ENCODE data around the gene FADS2.

The FADS2 gene
- 2.3 to 17.6 reads per million in 2 donors for total RNA-seq

GRCh38 chr11:61827571-61828378, at the start of gene FADS2:
FADS2 (plus strand) TSS chr11:61828300; CDS start chr11:61828391, 91 bp downstream.
- peak; percentile 81 for DNase-seq

- DNase-seq: no peak
These were observed 49.7 kb upstream of the FADS2 start for GRCh38 chr11:61778357-61778886.

GRCh38 chr11:61778920-61779650, 49.0 kb upstream of the FADS2 start:
- no peak for DNase-seq

DNA sequence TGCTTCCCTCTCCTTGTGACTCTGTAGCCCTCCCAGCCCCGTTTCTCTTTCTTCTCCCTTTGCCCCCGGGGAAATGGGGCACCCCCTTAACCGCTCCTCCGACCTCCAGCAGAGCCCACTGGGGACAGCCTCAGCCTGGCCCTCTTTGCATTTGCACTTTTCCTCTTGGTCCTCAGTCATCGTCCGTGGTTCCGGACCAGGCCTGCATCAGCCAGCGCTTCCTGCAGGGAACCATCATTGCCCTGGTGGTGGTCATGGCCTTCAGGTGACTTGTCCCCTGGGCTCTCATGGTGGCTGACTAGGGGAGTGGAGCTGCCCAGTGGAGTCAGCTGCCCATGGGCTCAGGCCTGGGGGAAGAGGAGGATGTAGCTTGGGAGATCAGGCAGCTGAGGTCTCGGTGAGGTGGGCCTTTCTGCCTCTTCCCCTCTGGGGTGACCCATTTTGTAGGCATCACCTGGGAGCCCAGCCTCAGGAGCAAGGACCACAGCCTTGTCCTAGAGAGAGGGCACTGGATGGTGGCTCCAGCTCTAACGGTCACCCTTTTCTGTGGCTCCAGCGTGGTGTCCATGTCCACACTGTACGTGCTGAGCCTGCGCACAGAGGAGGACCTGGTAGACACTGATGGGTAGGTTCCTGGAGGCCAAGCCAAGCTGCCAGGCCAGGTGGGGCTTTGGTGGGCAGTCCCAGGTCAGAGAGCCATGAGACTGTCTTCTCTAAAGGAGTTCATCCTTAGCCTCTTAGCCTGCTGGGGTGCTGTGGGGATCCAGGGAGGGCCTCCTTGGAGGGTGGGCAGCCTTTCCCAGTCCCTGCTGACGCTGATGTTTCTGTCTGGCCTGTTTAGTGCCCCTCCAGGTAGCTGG, 48.2 kb upstream of the FADS2 start:
- no peak for DNase-seq

DNA sequence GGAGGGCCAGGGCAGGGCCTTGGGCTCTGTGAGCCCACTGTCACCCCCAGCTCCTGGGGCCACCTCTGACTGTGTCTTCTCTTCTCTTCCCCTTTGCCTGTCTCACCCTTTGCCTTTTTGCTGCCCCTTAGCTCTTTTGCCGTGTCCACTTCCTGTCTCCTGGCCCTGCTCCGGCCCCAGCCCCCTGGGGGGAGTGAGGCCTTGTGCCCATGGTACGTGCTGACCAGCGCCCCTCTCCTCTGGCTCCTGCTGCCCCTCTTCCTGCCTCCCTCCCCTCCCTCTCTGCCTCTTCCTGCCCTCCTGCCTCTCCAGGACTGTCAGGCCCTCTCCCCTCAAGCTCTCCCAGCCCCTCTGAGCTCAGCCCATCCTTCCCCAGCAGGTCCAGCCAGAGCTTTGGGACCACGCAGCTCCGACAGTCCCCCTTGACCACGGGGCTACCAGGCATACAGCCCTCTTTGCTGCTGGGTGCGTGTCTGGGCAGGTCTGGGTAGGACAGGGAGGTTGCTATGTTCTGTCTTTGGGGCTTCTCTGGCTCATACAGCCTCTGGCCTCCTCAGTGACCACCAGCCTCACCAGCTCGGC, 47.4 kb upstream of the FADS2 start:
- no peak for DNase-seq

DNA sequence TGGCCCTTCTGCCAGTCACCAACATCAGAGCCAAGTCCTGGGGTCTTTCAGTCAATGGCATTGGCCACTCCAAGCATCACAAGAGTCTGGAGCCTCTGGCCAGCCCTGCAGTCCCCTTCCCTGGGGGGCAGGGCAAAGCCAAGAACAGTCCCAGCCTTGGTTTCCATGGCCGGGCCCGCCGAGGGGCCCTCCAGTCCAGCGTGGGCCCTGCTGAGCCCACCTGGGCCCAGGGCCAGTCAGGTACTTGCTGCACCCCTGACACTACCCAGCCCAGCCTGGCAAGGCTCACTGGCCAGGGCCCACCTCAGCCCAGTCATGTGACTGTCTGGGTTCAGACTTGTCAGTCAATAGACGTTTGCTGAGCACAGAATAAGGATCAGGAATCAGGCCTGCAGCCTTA, 46.5 kb upstream of the FADS2 start:
- DNase-seq: no peak

- DNase-seq: no peak
These were observed 45.8 kb upstream of the FADS2 start for GRCh38 chr11:61782299-61782698.

DNA sequence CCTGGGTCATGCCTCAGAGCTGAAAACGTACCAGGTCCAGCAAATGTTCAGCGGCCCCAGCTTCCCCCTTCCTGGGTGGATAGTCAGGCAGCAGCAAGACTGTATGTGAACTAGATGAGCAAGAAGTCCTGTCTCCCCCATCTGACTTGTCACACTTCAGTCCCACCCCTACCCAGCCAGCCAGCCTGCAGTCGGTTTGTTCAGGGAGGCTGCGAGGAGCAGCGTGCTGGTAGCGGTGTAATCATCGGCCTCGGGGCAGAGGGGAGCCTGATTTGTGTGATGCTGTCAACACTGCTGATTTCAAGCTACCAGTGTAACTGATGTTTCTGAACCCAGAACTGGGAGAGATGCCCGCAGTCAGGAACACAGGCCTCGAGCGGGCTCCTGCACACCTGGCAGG, 45.3 kb upstream of the FADS2 start:
- no peak for DNase-seq

DNA sequence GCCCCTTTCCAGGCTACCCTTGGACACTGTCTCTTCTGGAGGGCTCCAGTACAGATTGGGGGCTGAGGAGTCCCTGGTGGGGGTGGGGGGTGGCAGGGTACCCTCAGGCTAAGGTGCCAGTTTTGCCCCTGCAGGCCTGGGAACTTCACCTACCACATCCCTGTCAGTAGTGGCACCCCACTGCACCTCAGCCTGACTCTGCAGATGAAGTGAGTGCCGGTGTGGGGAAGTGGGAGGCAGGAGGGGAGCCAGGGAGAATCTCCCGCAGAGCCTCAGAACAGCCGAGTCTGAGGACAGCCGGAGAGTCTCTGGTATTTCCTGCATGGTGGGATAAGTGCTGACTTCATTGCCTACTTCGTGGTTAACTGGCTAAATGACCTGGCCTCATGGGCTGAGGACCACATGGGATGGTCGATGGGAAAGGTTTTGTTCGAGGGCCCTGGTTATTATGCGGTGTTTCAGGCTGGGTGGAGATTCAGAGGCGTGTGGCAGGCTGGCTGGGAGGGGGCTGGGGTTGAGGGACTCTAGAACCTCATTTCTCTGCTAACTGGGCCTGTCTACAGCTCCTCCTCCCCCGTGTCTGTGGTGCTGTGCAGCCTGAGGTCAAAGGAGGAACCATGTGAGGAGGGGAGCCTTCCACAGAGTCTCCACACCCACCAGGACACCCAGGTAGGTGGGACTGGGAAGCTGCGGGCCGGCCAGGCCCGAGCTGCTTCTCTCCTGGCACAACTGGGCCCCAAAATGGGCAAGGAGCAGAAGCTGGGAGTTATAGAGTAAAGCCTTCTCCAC, 44.2 kb upstream of the FADS2 start:
- DNase-seq: no peak

DNA sequence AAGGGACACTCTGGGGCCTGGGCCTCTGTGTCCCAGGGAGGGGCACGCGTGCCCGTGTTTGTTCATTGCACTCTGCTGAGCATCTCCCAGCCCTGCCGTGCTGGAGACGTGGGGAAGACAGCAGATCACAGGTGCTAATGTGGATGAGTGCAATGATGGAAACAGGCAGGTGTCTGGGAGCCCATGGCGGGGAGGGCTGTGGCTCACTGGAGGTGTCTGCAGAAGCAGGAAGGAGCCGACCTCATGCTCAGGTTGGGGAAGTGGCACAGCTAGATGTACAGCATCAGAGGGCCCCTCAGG, 43.6 kb upstream of the FADS2 start:
- DNase-seq: no peak

- DNase-seq: no peak
These were observed 42.2 kb upstream of the FADS2 start for GRCh38 chr11:61785837-61786402.

DNA sequence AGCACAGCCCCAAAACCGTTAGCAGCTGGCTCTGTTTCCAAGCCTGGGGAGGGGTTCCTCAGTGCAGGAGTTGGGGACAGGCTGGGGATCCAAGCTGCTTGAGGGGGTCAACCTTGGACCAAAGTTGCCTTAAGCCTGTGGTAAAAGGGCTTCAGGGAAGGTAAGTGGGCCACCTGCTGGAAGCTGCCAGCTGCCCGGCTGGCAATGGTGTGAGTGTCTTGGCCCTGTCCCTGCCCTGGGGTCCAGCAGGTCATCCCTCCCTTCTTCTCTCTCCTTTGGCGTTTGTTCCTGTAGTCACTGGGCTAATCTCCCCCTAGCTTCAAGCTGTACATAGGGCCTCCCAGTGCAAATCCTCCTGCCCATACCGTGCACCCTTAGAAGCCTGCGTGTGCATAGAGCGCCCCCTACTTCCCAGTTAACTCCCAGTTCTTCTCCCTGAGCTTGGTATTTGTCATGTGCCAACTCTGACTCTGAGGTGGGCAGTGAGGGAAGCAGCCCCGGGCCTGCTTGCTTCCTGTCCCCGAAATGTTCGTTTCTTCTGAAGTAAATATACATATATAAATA, 40.1 kb upstream of the FADS2 start:
- no peak for DNase-seq

- no peak for DNase-seq
These were observed 36.3 kb upstream of the FADS2 start for GRCh38 chr11:61791737-61792309.

GRCh38 chr11:61792310-61793082, 35.6 kb upstream of the FADS2 start, which contains the start of the genes FEN1 and TMEM258:
FEN1 (plus strand) TSS chr11:61792911; CDS start chr11:61795362, 2,451 bp downstream.
TMEM258 (minus strand) TSS chr11:61792599; CDS start chr11:61792558, 41 bp downstream.
- DNase-seq: peak; percentile 80

GRCh38 chr11:61793083-61793828, 34.8 kb upstream of the FADS2 start:
- DNase-seq: no peak

DNA sequence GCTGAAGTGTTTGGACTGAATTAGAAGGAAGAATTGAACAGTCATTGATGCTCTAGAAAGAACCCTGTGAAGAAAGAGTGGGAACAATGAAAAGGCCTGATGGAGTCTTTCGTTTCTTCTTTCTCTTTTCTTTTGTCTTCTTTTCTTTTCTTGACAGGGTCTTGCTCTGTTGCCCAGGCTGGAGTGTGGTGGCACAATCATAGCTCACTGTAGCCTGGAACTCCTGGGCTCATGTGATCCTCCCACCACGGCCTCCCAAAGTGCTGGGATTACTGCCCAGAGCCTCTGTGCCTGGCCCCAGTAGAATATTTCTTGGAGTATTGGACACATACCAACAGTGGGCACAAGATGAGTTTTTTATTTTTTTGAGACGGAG, 34.3 kb upstream of the FADS2 start:
- DNase-seq: no peak

GRCh38 chr11:61794579-61794978, 33.5 kb upstream of the FADS2 start:
- no peak for DNase-seq

GRCh38 chr11:61795459-61795858, 32.6 kb upstream of the FADS2 start:
- DNase-seq: no peak

Data from T-helper 9 cell (primary cell).